HFFc6 (cell line): ENCODE data around the gene ARL6IP5. TPM values are rescaled to one million over a fixed set of nuclear protein-coding genes. Genes with fewer than 3 reads are reported as not detected.
A peak's percentile ranks its signal among the peaks of the same experiment; 100 is the strongest.

ENCODE experiments used
- DNase-seq: peaks from one replicate; pipeline ENCODE4 v3.0.0-alpha.2; 2018
- H3K27ac Mint-ChIP-seq: 2 replicates; pipeline ENCODE4 v1.8.0; 2020; ENCODE audit warnings: mild to moderate bottlenecking, mixed read lengths
- H3K27me3 Mint-ChIP-seq: 2 replicates; pipeline ENCODE4 v1.8.0; 2021; ENCODE audit warnings: mild to moderate bottlenecking, moderate library complexity, mixed read lengths; ENCODE audit not compliant: insufficient read depth
- H3K36me3 Mint-ChIP-seq: 2 replicates; pipeline ENCODE4 v1.8.0; 2021; ENCODE audit warnings: low read depth, mixed read lengths
- H3K4me1 Mint-ChIP-seq: 2 replicates; pipeline ENCODE4 v1.8.0; 2020; ENCODE audit warnings: low read depth, mixed read lengths
- H3K4me3 Mint-ChIP-seq: 2 replicates; pipeline ENCODE4 v1.8.0; 2020; ENCODE audit warnings: mild to moderate bottlenecking, moderate library complexity, mixed read lengths
- H3K9me3 Mint-ChIP-seq: 2 replicates; pipeline ENCODE4 v1.8.0; 2020; ENCODE audit warnings: mild to moderate bottlenecking, mixed read lengths
- CTCF ChIP-seq: fragments of 200-600 bp; sonication (generic); IDR thresholded peaks from 2 replicates; pipeline ENCODE4 v1.5.0; 2021; ENCODE audit warnings: antibody characterized with exemption, mild to moderate bottlenecking
- total RNA-seq, 6 experiments: library from RNA; stranded (reverse); fragmentation: NEBNext Ultra II Directional; extraction: Animal tissue kit (Norgen Biotek cat#: 25700); gene quantifications; 2 replicates in 1 of 6; 3 replicates in 5 of 6; pipeline ENCODE4 v1.2.3, GENCODE V29; 2021

Gene ARL6IP5
- total RNA-seq, 6 experiments from 2014 or later: 108 to 132 (median 119) TPM

- no peak overlapping the region; the same call in 1 of the 2 replicates for H3K4me3 Mint-ChIP-seq
- H3K9me3 Mint-ChIP-seq: no peaks in the 10 kb centered on the region
- no peaks in the 10 kb centered on the region for H3K27me3 Mint-ChIP-seq
- peaks cover 30% of the 10 kb centered on the region for H3K36me3 Mint-ChIP-seq
- H3K4me1 Mint-ChIP-seq: peaks cover 56% of the 10 kb centered on the region
- DNase-seq: no peak
- H3K27ac Mint-ChIP-seq: 0 out of 2 replicates have a peak overlapping the region, but pooled peaks have one; percentile 24
- TF ChIP-seq CTCF: no peak
Observed at GRCh38 chr3:69095636-69096035, 10.9 kb downstream of the ARL6IP5 start.

DNA sequence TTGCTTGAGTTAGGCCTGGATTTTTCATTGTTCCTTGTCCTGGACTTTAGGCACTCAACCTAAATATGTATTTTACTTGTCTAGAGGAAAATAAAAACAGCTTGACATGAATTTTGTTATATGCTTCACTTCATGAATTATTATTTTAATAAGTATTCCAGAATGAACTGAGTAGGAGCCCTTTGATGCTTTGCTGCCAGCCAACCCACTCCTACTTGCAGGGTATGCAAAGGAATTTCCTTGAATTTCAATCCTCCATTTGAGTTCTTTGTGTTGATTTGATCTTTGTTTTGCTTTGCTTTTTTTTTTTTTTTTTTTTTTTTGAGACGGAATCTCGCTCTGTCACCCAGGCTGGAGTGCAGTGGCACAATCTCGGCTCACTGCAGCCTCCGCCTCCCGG, 11.6 kb downstream of the ARL6IP5 start:
- Mint-ChIP-seq H3K9me3 (no peaks in the 10 kb centered on the region), H3K4me3 (no peak overlapping the region), H3K27me3 (no peaks in the 10 kb centered on the region), H3K27ac (no peak overlapping the region), H3K36me3 (peaks cover 28% of the 10 kb centered on the region), H3K4me1 (peaks cover 52% of the 10 kb centered on the region)
- no peak for DNase-seq
- TF ChIP-seq CTCF: no peak

DNA sequence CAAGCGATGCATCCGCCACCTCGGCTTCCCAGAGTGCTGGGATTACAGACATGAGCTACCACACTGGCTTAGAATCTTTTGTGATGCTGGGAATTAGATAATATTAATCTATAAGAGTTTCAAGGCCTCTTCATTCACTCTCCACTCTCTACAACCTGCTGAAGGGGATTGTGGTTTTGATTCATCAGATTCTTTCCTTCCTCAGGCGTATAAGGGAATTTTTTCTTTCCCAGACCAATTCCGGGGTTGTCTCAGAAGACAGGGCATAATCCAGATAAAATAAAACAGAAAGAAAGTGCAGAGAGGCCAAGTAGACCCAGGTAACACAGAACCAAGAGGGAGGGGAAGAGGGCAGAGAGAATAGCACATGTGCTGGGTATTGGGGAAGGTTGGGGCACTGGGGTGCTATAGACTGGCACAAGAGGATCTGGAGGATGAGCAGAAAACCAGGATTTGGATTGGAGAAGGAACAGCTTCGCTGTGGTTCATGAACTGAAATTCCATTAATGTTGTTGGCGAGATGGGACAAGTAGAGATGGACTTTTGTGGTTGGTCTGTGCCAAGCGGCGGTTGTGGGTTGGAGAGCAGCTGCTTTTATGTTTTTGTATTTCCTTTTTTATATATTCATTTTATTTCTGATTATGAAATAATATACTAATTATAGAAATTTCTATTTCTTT, 12.8 kb downstream of the ARL6IP5 start:
- H3K4me3 Mint-ChIP-seq: no peak overlapping the region

DNA sequence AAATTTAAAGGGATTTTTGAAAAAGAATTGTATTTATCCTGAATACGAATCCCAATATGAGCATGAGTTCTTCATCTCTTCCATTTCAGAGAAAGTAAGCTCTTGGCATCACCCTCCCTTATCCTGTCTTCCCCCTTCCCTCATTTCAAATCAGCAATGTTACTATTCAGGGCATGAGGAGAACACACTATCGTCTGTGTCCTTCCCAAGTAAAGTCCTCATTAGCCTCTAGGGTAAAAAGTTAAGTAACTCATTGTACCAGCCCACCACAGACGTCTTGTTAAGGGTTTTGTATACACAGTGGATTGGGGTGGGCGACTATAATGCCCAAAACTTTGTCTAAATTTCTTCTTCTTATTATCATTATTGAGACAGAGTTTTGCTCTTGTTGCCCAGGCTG, 14.8 kb downstream of the ARL6IP5 start:
- TF ChIP-seq CTCF: no peak
- Mint-ChIP-seq H3K27ac (no peak overlapping the region), H3K4me1 (peaks cover 29% of the 10 kb centered on the region), H3K27me3 (no peaks in the 10 kb centered on the region), H3K36me3 (peaks cover 40% of the 10 kb centered on the region), H3K4me3 (no peak overlapping the region), H3K9me3 (no peaks in the 10 kb centered on the region)
- no peak for DNase-seq

More for the DNA sequence above, 12.8 kb downstream of the ARL6IP5 start:
- Mint-ChIP-seq H3K9me3 (no peaks in the 10 kb centered on the region), H3K36me3 (peaks cover 24% of the 10 kb centered on the region), H3K27me3 (no peaks in the 10 kb centered on the region), H3K27ac (no peak overlapping the region), H3K4me1 (peaks cover 40% of the 10 kb centered on the region)
- no peak for TF ChIP-seq CTCF
- DNase-seq: no peak

DNA sequence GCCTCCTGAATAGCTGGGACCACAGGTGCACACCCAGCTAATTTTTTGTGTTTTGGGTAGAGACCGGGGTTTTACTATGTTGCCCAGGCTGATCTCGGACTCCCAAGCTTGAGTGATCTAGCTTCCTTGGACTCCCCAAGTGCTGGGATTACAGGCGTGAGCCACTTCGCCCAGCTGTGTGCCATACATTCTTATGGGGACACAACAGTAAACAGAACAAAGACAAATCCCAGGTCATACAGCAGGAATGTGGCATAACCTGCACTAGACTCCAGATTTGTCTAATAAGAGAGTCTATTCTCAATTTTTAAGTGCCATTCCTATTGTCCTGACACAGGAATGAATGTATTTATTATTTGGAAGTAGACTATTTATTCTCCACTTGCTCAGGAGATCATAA, 17.6 kb downstream of the ARL6IP5 start:
- no peak overlapping the region for H3K4me3 Mint-ChIP-seq
- H3K36me3 Mint-ChIP-seq: peaks cover 35% of the 10 kb centered on the region

More for the DNA sequence above, 17.6 kb downstream of the ARL6IP5 start:
- TF ChIP-seq CTCF: no peak
- Mint-ChIP-seq H3K4me1 (peaks cover 32% of the 10 kb centered on the region), H3K27ac (no peak overlapping the region), H3K27me3 (no peaks in the 10 kb centered on the region), H3K9me3 (no peaks in the 10 kb centered on the region)
- no peak for DNase-seq
